NCI-H524 (cell line): ENCODE measurements around the gene MICALL2.

Experiments
- DNase-seq, 2 experiments: peaks; one replicate each; lab custom pipeline; 2025; lab: John Stamatoyannopoulos, UW

MICALL2 gene

DNA sequence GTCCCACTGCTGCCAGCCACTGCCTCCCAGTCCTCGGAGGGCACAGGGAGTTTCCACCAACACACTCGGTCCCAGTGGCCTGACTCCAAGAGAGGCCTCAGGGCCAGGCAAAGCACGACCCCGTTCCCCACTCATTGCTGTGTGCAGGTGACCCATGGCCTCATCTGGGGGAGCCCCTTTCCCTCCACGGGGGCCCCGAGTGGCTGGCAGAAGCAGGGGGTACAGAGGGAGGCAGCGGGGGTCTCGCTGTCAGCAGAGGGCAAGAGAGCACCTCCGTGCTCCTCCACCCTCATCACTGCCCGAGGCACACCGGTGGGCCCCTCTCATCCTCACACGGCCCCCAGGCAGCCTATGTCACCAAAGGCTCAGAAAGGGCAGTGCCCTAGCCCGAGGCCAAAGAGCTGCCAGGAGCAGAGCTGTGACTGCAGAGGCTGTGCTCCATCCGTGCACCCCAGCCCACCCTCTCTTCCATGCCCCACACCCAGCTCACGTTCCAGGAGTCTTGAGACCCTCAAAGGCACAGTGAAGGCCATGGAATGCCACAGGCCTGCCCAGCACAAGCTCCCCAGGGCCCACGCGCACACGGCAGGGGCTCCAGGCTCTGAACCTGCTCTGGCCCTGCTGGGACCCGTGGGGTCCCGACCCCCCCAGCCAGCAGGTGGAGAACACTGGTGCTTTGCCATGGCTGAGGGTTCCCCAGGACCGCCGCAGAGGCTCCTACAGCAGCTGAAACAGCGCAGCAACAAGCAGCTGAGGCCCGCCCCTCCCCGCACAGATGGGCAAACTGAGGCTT is 25.9 kb downstream of the MICALL2 start:
- DNase-seq: no peak

DNA sequence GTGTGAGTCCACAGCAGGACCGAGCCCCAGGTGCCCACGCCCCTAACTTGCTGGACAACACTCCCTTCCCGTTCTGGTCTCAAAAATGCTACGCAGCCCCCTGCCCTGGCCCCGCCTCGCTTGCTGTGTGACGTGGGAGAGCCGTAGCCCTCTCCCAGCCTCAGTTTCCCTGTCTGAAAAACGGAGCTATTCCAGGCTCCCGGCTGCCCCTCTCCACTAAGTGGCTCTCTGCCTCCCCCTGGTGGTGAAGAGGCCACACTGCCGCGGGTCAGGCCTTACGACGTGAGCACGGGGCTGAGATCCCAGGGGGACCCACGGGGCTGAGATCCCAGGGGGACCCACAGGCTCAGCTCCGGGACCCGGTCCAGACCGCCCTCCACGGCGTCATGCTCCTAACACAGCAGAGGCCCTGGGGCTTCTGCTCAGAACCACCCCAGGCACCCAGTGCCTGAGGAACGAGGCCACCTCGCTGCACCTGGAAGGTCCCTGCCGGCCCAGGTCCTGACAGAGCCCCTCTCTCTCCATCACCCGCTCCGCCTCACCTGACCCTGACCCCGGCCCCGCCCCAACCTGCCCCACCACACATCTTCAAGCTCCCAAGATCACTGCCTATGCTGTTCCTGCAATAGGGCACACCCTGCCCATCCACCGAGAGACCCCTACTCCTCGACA is 26.7 kb downstream of the MICALL2 start:
- peak in 1 of 2 experiments; percentile 51 for DNase-seq

DNA sequence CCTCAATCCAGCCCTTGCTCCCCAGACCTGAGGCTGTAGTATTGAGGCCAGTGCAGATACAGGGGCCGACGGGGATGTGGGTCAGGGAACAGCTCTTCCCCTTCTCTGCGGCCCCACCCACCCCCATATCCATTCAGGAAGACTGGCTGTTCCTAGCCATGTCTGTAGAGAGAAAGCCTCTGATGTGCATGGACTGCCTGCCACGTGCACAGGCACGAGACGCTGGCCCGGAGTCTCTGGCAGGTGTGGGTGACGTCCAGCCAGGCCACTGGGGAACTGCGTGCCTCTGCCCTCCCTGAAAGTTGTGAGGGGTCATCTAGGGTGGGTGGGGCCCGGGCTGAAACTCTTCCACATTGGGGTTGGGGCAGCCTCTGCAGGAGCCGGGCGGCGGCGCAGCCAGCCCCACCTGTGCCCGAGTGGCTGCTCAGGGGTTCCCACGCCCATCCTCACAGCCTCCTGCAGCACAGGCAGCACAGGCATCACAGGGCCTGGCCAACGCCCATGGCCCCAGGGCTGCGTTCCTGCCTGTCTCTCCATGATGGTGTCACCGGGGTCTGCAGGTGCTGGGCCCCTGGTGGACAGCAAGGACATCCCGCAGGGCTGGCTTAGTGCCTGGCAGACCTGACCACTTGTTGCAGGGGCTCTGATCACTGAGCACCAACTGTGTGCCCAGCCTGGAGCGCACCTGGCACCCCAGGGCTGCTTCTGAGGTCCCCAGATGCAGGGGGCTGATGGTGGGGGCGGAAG is 27.5 kb downstream of the MICALL2 start:
- DNase-seq: peak in 1 of 2 experiments; percentile 13

DNA sequence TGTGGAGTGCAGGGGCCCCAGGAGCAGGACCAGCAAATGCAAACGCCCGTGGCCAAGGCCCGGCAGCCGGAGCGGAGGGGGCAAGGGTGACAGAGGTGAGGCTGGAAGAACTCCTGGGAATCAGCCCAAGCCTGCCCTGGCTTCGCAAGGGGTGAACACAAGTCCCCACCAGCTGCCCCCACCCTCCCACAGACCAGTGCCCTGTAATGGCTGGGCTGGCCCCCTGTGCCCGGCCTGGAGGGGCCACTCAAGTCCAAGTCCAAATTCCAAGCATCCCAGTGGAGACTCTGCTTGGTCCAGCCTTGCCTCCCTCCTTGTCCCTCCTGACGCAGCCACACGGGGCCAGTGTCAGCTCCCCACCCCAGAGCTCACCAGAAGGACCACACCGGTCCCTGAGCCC is 28.0 kb downstream of the MICALL2 start:
- no peak for DNase-seq

DNA sequence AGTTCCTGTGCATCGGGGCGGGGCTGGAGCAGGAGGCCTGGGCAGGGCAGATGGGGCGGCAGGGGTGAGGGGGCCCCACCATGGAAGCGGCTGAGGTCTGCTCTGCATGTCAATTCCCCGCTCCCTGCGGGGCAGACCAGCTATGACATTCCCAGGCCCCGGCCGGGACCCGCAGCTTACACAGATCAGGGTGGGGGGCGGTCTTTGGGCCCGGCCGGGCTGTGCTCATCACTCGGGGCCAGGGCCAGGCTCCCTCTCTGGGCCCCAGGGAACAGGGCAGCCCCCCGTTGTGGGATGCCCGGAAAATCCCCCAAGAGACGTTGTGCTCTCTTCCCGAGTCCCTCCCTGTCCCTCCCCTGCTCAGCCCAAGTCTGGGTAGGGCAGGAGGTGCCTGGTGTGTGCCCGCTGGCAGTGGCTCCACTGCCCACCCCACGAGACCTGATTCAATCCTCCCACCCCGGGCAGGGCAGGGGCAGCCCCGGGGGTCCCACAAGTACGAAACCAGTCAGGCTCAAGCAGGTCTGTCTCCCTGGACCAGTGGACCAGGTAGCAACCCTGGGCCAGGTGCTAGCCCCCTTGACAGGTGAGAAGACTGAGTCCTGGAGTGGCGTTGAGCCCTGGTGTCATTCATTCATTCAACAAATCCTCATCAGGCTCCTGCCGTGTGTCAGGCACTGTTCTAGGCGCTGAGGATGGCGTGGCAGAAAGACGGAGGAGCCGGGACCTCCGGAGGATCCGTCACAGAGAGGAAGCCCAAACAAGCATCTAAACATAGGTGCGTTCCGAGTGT is 29.0 kb downstream of the MICALL2 start:
- DNase-seq: no peak

DNA sequence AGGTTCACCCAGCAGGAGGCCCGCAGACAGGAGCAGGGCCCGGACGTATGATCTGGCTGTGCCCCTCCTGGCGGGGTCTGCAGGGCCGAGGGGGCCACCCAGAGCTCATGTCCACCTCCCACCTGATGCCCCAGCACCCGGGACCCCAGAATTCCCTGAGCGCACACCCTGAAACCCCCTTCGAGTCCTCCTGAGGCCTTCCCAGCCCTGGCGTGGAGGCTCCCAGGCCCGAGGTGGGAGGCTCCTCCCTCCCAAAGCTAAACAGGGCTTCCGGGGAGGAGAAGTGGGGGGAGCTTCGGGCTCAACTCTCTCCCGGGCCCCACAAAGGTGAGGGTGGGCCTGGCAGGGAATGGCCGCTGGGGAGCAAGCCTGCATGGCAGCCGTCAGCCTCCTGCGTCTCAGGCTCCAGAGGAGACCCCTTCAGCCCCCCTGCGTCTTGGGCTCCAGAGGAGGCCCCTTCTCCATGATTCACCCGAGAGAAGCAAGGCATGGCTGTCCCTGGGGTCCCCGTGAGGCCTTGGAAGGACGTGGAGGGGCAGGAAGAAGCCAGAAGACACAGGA is 30.2 kb downstream of the MICALL2 start:
- no peak for DNase-seq

DNA sequence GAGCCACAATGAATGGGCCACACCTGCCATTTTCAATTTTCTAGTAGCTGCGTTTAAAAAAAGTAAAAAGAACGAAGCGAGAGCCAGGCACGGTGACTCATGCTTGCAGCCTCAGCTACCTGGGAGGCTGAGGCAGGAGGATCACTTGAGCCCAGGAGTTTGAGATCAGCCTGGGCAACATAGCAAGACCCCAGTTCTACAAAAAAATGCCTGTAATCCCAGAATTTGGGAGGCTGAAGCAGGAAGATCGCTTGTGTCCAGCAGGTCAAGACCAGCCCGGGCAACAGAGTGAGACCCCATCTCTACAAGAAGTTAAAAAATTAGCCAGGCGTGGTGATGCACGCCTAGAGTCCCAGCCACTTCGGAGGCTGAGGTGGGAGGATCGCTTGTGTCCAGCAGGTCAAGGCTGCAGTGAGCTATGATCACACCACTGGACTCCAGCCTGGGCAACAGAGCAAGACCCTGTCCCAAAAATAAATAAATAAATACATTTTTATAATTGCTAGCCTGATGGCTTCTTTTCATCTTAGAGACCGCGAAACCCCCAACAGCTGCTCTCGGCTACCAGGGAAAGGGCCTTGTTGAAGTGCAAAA is 32.1 kb downstream of the MICALL2 start:
- no peak for DNase-seq

DNA sequence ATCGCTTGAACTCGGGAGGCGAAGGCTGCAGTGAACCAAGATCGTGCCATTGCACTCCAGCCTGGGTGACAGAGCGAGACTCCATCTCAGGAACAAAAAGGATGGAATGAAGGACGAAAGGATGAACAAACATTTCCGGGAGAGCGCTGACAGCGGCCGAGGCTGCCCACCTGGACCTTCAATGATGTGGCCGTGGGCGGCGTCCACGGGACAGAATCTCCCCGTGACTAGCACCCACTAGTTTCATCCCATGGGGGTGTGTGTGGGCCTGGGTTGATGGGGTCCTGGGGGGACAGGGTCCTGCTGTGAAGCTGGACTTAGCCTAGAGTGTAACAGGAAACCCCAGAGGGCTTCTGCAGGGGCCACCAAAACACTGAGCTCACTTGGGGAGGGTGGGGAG is 32.8 kb downstream of the MICALL2 start:
- DNase-seq: no peak

DNA sequence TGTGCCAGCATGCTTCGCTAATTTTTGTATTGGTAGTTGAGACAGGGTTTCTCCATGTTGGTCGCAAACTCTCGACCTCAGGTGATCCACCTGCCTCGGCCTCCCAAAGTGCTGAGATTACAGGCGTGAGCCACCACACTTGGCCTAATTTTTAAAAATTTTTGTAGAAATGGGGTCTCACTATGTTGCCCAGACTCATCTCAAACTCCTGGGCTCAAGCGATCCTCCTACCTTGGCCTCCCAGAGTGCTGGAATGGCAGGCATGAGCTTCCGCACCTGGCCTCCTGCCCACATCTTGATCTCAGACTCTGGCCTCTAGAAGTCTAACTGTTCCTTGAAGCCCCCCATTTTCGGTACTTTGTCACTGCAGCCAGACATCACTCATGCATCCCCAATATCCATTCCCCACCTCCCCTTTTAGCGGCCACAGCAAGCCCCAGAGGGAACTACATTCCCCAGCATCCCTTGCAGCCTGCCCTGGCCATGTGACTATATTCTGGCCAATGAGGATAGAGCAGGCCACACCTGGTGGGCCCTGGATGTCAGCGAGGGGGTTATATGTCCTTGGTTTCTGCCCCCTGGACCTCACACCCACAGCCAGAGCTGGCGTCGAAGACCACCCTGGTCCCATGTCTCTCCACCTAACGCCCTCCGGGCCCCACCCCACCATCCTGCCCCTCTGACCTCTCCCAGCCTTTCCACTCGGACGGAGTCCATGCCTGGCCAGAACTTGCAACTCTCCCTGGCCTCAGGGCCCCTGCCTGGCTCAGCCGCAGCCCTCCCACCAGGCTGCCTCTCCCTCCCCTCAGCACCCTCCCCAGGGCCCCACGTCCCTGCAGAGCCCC is 33.8 kb downstream of the MICALL2 start:
- peak; percentile 8 to 16 for DNase-seq

DNA sequence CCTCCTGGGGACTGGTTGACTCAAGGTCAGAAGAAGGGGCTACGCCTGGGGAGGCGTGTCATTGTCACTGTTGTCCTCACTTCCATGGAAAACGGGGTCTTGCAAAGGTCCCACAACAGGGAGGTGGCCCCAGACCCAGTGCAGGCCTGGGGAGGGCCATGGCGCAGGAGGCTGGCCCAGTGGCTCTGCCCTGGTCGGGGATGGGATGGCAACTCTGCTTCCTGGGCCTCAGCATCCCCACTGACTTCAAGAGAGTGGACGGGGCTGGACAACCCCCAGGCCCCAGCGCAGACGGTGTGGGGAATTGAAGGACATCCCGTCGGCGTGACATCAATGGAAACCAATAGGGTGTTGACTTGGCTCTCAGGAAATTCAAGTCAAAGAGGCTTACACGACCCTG is 35.2 kb downstream of the MICALL2 start:
- no peak for DNase-seq

DNA sequence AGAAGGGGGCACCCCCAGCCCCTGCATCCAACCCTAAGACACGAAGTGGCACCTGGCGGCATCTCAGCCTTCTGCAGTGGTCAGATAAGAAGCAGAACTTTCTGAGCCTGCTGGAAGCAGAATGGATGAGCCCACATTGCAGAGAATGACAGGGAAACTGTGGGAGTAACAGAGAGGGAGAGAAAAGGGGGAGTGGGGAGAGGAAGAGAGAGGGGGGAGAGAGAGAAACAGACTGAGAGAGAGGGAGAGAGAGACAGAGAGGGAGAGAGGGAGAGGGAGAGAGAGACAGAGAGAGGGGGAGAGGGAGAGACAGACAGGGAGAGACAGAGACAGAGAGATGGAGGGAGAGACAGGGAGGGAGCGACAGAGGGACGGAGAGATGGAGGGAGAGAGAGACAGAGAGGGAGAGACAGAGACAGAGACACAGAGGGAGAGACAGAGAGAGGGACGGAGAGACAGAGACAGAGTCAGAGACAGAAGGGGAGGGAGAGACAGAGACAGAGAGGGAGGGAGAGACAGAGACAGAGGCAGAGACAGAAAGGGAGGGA is 35.9 kb downstream of the MICALL2 start:
- no peak for DNase-seq

DNA sequence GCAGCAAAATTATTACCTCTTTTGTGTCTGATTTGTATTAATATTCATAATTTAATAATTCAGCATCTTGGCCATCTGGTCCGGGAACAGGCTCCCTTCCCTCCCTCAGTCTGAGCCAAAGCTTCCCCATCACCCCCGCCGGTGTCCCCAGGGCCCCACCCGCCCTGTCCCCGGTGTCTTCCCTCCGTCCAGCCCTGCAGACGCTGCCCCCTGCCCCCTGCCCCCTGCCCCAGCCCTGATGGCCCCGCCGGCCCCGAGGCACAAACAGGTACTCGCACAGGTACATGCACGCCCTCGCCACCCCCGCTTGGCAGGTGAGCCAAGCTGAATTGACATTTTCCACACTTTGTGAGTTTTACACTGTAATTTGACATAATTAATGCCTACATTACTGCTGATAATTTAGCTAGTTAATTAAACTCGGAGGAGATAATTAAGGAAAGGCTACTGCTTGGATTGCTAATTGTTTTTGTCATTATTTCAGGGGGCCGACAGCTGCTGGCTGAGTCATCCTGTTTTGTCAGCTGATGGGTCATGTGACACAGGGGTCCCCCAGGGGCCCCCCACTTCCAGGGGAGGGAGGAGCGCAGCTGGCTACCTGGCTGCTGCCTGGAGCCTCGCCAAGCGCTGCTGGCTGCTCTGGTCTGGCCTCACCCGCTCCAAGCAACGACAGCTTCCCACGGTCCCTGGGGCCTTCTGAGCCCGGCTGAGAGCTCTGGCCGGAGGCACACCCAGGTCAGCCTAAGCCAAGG is 36.6 kb downstream of the MICALL2 start:
- DNase-seq: peak; percentile 59 to 88

DNA sequence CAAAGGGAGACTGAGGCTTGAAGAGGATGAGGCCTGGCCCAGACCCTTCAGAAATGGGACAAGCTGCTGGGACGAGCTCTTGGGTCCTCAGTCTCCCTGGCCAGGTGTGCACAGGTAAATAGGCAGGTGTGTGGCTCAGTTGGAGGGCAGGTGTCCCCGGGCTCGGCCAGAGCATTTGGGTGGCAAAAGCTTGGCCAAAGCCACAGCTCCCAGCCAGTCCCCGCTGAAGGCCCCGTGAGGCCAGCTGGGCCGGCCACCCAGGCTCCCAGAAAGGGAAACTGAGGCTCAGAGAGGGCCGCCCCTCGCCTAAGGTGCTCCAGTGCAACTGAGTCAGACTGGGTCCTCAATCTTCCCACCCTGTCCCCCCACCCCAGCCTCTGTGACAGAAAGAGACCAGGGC is 37.3 kb downstream of the MICALL2 start:
- no peak for DNase-seq

DNA sequence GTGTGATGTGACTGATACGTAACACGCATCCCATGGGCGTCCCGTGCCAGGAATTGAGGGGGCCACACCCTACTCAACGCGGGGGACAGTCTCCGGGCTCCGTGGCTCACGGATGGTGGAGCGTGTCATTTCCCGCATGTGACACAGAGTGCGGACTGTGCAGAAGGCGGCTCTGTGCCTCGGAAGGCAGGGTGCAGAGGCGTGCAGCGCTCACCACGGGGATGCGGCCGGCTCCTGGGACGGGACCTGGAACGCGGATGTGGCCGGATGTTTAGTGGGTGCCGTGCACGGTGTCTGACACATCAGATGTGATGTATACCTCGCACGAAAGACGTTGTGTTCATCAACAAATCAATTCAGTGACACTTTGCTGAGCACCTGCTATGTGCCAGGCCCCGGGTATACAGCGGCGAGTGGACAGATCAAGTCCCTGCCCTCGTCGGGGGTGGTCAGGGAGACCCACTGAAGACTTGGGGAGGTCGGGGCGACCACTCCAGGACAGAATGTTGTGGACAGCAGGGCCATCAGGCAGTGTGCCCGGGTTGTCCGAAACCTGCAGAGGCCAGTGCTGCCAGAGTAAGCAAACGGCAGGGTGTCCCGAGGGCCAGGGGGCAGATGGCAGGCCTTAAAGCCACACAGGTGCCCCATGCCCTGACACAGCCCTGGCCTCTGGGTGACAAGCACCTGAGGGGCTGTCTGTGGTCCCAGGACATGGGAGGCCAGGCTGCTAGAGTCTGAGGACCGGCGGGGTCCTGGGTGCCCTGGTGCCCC is 38.1 kb downstream of the MICALL2 start:
- no peak for DNase-seq

DNA sequence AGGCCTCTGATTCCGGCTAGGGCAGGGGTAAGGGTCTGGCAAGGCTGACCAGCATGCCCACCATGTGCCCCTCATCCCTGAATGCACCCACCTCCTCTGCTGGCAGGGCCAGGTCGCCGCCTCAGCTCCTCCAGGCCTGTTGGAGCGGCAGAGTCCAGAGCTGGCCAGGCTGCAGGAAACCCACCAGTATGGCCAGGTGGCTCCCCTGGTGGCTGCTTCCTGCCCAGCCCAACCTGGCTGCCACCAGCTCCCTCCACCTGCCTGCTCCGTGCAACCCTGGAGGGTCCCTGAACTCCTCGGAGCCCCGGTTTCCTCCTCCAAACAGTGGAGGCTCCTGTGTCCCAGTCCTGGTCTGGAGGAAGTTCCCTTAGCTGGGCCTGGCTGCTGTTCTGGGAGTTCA is 39.6 kb downstream of the MICALL2 start:
- no peak for DNase-seq

DNA sequence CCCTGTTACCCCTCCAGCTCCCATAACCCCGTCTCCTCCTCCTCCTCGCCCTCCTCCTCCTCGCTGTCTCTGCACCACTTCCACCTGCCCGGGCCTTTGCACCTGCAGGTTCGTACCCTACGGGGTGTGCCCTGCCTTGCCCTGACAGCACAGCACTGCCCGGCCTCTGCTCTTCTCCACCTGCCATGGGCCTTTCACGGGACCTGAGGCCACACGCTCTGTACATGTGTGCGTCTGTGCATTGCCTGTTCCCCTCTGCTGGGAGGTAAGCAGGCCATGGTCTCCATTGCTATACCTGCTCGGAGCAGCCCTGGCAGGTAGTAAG is 40.0 kb downstream of the MICALL2 start:
- DNase-seq: no peak

DNA sequence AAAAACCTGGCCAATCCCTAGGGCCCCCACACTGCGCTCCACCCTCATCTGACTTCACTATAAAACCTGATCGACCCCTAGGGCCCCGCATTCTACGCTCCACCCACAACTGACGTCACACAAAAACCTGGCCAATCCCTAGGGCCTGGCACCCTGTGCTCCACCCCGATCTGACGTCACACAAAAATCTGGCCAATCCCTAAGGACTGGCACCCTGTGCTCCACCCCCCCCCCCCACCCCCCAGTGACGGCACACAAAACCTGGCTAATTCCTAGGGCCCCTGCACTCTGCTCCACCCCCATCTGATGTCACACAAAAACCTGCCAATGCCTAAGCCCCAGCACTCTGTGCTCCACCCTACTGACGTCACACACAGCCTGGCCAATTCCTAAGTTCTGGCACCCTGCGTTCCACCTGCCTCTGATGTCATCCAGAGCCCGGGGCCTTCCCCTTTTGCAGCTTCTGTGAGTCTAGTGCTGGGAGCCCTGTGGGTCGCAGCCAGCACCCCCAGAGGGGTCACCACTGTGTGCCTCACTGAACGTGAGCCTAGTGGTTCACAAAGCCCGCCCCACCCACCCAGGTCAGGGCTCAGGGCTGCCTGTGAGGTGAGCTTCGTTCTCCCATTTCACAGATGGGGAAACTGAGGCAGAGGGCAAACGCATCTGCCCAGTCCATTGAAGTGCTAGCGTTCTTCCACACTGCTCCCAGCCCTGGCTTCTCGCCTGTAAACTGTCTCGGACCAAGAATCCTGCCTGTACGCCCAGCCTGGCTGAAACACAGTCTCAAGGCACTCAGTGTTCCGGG is 40.6 kb downstream of the MICALL2 start:
- DNase-seq: peak; percentile 32 to 36
